OCI-LY3 (cell line): ENCODE results near the gene INSIG1.

Experiments
- CTCF ChIP-seq: fragments of 200-600, 300-600 bp; sonication (generic); IDR thresholded peaks from 2 replicates; pipeline ENCODE4 v1.5.1; 2014; ENCODE audit warnings: antibody characterized with exemption, low read length, low read depth
- EZH2phosphoT487 ChIP-seq: fragments of 200-600 bp; shearing (Covaris generic); IDR thresholded peaks from 2 replicates; pipeline ENCODE4 v1.6.1; 2018; ENCODE audit warnings: antibody characterized with exemption, mixed run types, low read depth

- no peak for TF ChIP-seq CTCF
- TF ChIP-seq EZH2phosphoT487 = no peak
Observed at GRCh38 chr7:155309021-155309338, 11.3 kb downstream of the INSIG1 start.
